Left forelimb (tissue), 1 donor: ENCODE results near the gene ARHGEF37.
"Not testable (repeated sequence)": the region's sequence is repeated elsewhere in the genome, so short reads cannot be mapped to it uniquely, and the experiment has no call there.

Experiments used
- DNase-seq: peaks from one replicate; pipeline ENCODE4 v3.0.0-alpha.2; 2018; ENCODE audit warnings: low spot score

The ARHGEF37 gene

DNA sequence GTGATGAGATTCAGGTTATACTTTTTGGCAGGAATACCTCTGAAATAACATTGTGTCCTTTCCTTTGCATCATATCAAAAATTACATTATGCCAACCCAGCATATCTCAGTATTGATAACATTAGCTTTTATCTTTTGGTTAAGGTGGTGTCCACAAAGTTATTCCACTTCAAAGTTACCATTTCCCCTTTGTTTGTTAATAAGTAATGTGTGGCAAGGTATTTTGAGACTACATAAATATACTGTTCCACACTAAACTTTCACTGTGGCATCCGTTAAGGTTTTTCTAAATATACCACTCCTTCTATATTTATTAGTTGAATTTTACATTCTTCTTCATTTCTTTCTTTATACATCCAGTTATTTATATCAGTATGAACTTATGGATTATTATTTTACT lies 14.1 kb upstream of the ARHGEF37 start:
- no peak for DNase-seq

DNA sequence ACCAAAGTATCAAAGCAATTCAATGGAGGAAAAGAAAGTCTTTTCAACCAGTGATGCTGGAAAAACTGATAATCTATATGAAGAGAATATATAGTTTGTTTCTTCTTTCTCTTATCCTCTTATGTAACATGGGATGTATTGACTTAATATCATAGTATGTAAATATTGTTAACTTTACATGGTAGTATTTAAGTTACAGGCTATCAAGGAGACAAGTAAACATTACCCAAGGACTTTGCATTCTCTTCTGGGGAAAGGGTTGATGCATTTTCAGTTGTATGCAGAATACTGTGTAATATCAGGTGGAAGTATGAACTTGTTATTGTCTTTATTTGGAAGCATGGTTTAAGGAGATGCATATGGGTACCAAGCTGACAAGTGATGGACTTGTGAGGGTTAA lies 9.1 kb upstream of the ARHGEF37 start:
- no peak for DNase-seq

DNA sequence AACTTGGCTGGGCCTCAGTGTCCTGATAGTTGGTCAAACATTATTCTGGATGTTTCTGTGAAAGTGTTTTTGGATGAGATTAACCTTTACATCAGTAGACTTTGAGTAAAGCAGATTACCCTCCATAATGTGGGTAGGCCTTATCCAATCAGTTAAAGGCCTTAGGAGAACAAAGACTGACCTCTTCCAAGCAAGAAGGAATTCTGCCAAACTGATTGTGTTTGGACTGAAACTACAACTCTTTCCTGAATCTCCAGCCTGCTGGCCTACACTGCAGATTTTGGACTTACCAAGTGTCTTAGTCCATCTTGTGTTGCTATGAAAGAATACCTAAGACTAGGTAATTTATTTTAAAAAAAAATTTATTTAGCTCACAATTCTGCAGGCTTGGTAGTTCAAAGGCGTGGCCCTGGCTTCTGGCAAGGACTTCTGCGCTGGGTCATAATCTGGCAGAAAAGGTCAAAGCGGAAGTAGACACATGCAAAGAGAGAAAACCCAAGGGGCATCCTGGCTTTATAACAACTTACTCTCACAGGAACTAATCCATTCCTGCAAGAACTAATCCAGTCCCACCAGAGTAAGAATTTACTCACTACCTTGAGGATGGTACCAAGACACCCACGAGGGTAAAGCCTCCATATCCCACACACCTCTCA lies 8.6 kb upstream of the ARHGEF37 start:
- no peak for DNase-seq

DNA sequence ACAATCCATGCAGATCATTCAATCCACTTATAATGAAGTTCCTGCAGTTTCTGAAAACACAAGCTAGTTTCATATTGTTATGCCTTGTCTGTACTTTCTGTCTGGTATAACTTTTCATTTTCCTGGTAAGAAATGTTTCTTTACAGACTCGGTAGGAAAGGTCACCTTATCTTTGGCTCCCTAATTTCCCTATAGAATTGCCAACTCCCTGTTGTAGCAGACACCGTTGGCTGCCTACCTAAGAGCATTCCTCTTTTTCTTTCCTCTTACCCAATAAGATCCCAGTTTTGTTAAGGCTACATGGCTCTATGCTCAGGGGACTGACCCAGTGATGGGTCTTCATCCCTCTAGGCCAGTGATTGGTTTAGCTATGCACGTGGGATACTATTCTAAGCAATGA lies 6.2 kb upstream of the ARHGEF37 start:
- DNase-seq = no peak

DNA sequence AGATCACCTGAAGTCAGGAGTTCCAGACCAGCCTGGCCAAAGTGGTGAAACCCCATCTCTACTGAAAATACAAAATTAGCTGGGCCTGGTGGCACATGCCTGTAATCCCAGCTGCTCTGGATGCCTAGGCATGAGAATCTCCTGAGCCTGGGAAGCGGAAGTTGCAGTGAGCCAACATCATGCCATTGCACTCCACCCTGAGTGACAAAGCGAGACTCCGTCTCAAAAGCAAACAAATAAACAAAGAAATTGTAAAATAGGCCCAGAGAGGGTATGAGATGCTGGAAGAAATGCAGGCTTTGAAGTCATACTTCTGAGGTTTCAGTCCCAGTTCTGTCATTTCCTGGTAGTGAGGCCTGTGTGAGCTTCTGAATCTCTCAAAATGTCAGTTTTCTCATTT lies 5.3 kb upstream of the ARHGEF37 start:
- DNase-seq = no peak

DNA sequence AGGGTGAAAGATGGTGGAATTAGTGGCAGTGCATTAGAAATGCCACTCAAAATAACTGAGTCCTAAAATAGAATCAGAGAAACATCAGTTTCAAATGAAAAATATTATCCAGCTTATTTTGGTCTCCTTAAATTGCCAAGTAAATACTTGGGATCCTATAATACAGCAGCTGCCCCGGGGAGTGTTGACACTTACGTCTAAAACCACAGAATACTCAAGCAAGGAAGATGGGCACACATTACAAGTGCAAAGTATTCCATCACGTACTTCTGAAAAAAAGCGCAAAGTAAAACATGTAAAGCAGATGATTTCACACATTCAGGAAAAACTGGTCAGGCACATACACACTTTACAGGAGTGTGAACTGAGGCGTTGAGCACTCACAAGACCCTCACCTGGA lies 2.4 kb upstream of the ARHGEF37 start:
- no peak for DNase-seq

DNA sequence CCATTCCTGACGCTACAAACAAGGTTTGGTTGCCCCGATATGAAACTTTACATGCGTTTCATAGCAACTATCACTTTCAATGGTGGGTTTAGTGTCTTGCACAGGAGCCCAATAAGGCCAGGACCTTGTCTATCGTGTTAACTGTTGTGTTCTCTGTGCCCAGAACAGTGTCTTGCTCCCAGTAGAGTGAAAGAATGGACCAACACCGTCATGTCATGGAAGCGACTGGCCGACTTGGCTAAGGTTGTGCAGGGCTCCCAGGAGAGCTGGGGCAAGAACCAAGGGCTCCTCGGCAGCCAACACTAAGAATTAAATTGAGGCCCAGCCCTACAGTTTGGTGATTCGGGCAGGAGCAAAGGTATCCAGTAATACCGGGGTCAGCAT lies 498 bp upstream of the ARHGEF37 start:
- no peak for DNase-seq

DNA sequence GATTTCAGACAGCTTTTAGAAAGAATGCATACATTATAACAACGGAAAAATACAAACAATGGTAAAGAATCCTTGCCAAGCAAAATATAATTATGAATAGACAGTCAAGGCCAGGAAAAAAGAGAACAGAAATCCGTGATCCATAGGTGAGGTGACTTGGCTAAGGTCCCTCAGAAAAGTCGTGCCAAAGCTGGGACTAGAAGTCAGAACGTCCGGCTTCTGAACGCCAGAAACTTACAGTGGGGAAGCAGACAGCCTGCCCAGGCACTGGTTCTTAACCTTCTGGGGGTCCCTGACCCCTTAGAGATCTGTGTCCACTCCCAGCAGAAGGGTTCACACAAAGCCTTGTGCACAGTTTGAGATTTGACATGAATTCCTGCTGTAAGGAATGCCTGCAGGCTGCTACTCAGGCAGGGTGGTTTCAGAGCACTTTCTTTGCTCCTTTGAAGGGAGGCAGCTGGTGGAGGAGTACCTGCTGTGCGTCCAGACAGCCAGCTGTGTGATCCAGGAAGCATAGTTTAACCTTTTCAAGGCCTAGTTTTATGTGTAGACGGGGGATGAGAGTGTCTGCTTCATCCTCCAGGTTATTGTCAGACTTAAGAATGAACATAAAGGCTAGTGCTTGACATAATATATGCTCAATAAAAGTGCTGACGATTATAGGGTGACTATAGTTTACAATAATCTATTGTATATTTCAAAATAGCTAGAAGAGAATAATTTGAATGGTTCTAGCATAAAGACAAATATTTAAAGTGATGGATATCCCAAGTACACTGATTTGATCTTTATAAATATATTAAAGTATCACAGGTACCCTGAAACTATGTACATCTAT lies 852 bp downstream of the ARHGEF37 start:
- DNase-seq = no peak

DNA sequence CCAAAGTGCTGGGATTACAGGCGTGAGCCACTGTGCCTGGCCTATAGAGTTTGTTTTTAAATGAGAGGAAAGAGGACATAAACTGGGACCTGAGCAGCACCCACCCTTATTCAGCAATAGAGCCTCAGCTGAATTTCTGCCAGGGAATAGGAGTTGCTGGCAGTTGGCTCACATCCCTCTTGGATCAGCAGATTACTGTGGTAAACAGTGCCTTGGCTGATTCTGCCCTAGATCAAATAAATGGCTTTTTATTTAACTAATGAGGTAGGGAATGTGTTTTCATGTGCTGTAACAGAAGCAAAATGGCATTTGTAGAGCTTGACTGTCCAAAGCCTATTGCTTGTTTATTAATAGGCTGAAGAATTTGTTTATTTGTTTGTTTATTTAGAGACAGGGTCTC lies 2.1 kb downstream of the ARHGEF37 start:
- no peak for DNase-seq

DNA sequence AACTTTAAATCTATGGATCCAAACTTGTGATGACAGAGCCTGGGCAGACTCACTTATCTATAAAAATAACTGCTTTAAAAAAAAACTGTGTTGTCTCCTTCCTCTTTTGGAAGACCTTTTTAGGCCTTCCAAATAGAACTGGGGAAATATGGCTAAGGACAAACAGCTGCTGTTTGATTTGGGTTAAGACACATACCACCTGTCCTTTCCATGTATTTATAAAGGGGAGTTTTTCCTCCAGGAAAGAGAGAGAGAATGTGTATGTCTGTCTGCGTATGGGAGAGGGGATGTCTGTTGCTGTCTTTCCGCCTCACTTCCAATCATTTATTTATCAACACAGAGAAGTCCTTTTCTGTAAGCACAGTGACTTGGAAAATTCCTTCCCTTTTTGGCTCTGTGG lies 2.8 kb downstream of the ARHGEF37 start:
- no peak for DNase-seq

DNA sequence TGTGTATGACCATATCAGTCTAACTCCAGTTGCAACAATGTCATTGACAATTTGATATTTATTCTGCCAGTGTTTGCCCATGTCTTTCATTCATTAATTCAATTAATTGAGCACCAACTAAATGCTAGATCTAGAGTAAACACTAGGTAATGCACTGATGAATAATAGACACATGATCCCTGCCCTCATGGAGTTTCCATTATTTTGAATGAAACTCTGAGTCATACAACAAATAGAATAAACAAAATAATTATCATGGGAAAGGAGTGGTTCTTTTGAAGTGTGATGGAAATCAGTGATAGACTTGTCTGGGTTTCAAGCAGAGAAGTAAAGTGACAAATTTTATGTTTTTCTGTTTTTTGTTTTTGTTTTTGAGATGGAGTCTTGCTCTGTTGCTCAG lies 4.6 kb downstream of the ARHGEF37 start:
- DNase-seq = no peak

DNA sequence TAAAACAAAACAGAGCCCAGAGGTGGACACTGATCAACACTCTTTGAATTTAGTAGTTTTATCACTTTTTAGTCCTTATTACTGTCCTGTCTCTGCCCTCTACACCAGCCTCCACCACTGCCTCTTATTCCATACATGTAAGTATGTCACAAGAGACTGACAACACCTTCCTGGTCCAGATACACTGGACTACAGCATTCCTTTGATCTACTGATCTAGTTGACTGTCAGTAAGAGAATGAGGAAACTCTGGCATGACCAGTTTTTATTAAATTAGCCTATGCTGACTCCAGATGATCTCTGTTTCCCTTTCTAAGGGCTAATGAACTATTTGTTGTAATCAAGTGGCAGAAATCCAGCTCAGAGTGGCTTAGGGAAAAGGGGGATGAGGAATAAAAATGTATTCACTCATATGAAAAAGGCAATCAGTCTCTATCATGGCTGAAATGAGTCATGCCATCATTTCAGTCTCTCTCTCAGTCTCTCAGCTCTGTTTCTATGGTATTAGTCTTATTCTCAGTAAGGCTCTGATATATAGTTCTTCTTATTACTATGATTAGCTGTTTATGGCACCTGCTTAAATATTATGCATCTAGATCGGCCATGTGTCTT lies 5.5 kb downstream of the ARHGEF37 start:
- no peak for DNase-seq

DNA sequence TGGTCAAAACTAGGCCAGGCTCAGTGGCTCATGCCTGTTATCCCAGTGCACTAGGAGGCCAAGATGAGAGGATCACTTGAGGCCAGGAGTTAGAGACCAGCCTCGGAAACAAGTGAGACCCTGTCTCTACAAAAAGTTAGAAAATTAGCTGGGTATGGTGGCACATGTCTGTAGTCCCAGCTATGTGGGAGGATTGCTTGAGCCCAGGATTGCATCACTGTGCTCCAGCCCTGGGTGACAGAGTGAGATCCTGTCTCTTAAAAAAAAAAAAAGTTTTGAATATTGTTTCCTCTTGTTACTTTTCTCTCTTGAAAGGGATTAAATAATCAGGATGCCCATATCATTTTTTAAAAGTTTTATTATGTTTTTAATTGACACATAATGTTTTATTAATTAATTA lies 7.6 kb downstream of the ARHGEF37 start:
- DNase-seq = no peak

DNA sequence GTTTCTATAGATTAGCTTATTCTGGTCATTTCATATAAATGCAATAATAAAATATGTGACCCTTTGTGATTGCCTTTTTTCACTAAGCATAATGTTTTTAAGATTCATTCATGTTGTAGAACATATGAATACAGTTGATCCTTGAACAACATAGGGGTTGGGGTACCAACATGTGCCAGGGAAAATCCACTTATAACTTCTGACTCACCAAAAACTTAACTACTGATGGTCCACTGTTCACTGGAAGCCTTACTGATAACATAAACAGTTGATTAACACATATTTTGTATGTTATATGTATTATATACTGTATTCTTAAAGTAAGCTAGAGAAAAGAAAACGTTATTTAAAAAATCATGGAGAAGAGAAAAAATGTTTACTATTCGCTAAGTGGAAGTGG lies 12.1 kb downstream of the ARHGEF37 start:
- no peak for DNase-seq

DNA sequence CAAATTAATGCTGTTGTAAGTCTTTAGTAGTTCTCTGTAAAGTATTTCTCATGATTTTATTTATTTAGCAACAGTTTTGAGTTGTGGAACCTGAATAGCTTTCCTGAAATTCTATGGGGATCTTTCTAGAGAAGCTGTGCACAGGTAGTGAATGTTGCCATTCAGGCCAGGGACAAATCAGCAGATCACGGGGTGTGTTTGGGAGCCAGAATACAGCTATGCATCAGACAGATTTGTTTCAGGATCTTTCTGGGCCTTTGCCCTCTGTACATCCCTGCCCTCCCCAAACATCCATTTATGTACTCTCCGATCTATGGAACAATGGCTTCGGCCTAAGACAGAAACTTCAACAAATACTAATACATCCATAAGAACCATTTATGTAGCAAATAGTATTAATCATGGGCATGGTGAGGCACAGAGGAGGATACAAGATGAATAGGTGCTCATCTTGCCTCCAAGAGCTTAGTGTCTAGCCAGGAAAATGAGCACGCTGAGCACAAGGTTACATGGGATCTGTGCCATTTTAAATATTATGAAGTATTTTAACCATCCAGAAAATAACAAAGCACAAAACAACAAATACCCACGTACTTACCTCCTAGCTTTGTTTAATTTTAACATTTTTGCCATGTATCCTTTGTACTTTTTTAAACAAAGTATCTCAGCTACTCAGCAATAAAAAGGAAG lies 13.1 kb downstream of the ARHGEF37 start:
- no peak for DNase-seq

DNA sequence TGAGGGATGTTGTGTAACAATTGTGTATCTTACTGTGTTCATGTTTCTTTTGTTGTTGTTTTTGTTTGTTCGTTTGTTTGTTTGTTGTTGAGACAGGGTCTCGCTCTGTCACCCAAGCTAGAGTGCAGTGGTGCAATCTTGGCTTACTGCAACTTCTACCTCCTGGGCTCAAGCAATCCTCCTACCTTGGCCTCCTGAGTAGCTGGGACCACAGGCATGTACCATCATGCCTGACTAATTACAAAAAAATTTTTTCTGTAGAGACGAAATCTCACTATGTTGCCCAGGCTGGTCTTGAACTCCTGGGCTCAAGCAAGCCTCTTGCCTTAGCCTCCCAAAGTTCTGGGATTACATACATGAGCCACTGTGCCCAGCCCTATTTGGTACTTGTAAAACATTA lies 13.8 kb downstream of the ARHGEF37 start:
- DNase-seq = not testable (repeated sequence)

DNA sequence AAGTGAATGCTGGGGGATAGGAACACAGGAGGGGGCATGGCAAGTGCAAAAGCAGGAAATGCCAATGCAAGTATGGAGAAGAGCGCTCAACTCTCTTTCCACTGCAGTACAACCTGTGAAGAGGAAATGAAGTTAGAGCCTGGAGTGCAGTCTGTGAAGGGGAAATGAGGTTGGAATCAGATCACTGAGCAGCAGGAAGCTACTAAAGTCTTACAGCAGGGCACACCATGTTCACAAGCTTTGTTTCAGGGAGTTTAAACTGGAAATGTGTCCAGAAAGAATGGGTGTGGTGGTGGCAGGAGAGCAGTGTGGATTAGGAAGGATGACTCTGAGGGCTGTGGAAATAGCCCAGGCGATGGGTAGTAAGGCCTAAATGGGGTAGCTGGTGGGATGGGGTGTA lies 15.4 kb downstream of the ARHGEF37 start:
- no peak for DNase-seq

DNA sequence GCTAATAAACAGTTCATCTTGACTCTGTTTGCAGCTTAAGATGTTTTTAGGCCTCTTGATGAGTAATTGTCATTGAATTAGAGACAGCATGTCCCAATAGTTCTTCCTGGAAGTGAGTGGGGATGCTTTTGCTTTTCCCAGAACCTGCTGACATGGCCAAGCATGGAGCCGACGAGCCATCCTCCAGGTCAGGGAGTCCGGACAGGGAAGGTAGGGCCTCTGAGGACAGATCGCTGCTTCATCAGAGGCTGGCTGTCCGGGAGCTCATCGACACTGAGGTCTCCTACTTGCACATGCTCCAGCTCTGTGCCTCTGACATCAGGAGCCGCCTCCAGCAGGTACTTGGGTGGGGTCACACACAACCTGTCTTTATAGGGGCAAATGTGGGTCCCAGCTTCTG lies 16.3 kb downstream of the ARHGEF37 start:
- DNase-seq = no peak

DNA sequence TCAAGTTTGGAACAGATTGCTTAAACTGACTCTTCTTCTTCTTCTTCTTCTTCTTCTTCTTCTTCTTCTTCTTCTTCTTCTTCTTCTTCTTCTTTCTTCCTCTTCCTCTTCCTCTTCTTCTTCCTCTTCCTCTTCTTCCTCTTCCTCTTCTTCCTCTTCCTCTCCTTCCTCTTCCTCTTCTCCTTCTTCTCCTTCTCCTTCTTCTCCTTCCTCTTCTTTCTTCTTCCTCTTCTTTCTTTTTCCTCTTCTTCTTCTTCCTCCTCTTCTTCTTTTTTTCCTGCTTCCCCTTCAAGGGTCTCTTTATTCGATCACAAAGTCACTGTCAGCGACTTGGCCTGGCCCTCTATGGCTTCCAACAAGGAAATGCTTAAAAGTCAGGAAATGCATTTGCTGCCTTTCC lies 16.9 kb downstream of the ARHGEF37 start:
- DNase-seq = not testable (repeated sequence)

DNA sequence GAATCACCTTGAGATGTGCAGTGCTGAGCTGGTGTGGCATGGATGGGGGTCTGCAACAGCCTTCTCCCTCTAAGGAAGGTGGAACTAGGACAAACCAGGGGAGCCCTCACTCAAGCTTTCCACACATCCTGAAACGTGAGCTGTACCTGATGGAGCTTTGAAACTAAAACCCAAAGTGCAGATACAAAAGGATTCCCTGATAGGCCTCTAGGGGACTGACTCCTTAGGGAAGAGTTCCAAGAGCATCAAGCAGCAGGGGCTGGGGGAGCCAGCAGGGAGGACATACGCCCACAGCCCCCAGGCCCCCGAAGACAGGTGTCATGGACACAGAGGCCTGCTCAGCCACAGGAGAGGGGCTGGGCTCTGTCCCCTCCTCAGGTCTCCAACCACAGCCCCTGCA lies 17.7 kb downstream of the ARHGEF37 start:
- no peak for DNase-seq

DNA sequence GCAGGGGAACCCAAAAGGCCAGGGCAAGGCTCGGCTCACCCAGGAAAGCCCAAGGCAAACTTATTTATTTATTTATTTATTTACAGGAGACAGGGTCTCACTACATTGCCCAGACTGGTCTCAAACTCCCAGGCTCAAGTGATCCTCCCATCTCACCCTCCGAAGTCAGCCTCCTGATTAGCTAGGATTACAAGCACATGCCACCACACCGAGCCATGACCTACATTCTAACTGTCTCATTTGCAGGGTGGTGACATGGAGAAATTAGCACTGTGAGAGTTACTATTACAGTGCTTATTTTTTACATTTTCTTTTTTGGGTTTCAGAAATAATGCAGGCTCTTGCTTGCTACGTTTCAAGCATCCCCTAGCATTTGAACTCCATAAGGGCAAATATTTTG lies 18.1 kb downstream of the ARHGEF37 start:
- DNase-seq = no peak

DNA sequence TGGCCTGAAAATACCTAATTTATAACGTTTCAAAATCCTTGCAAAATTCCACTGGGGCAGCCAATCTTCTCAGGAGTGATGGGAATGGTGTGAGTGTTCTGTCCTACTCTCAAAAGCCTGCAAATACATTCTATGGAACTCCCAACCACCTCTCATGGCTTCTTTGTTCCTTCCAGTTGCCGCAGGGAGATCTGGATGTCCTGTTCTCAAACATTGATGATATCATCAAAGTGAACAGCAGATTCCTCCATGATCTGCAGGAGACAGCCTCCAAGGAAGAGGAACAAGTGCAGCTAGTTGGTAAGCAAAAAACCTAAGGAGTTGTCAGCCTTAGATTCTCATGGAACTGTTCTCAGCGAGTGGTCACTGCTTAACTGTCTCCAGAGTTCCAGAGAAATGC lies 19.6 kb downstream of the ARHGEF37 start:
- DNase-seq = no peak

DNA sequence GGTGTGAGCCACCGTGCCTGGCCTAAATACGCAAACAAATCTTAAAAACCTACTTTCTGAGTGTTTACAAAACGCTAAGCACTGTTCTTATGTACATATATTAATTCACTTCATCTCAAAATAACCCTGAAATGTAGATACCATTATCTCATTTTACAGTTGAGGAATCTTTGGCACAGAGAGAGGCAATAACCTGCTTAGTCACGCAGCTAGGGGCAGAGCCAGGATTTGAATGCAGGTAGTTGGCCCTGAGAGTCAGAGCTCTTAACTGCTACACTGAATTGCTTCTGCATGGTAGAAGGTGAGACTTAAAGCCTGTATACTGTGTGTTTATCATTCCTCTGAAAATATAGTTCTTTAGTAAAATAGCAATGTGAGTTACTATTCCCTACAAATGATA lies 21.9 kb downstream of the ARHGEF37 start:
- no peak for DNase-seq
